Ascending aorta (tissue), 2 donors: Measurements from ENCODE around the gene CDCA3. TPM values are rescaled to one million over a fixed set of nuclear protein-coding genes. Genes with fewer than 3 reads are reported as not detected.

Experiments used
- DNase-seq, 2 donors: peaks; one replicate each; pipeline ENCODE4 v3.0.0-alpha.2; 2019; ENCODE audit warnings: low spot score in 2 of 2
- H3K27ac ChIP-seq, 2 donors: fragments of 200-600 bp; sonication (generic); one replicate each; pipeline ENCODE4 v1.5.1; 2016 to 2017; ENCODE audit warnings: mild to moderate bottlenecking in 1 of 2
- H3K27me3 ChIP-seq: fragments of 200-600 bp; sonication (generic); one replicate; pipeline ENCODE4 v1.5.1; 2017
- H3K36me3 ChIP-seq, 2 donors: fragments of 200-600 bp; sonication (generic); one replicate each; pipeline ENCODE4 v1.5.1; 2016
- H3K4me1 ChIP-seq, 2 donors: fragments of 200-600 bp; sonication (generic); one replicate each; pipeline ENCODE4 v1.5.1; 2016 to 2017; ENCODE audit warnings: mild to moderate bottlenecking in 1 of 2
- H3K4me3 ChIP-seq, 2 donors: fragments of 200-600 bp; sonication (generic); one replicate each; pipeline ENCODE4 v1.5.1; 2016 to 2017; ENCODE audit warnings: mild to moderate bottlenecking in 1 of 2
- H3K9me3 ChIP-seq, 2 donors: fragments of 200-600 bp; sonication (generic); one replicate each; pipeline ENCODE4 v1.5.1; 2016
- CTCF ChIP-seq, 3 experiments: fragments of 200-600 bp in 2 of 3; fragments of 450-650 bp in 1 of 3; sonication (generic) in 2 of 3; IDR thresholded peaks; one replicate each; pipeline ENCODE4 v1.5.1; 2016 to 2019; ENCODE audit warnings: antibody characterized with exemption in 3 of 3, mild to moderate bottlenecking in 1 of 3, moderate library complexity in 1 of 3
- intact Hi-C: fragments of 100-400 bp; cut with DNase I; formaldehyde crosslinking; loops from one replicate; pipeline ENCODE4 v1.15.1; 2023
- total RNA-seq: library from RNA; depleted of rRNA; stranded (reverse); fragments of >200 nt; gene quantifications from one replicate; pipeline ENCODE4 v1.1.0, GENCODE V29; 2016

The CDCA3 gene
- total RNA-seq, 1 donor from 2014 or later = not detected

GRCh38 chr12:6830999-6831398 lies 20.1 kb downstream of the CDCA3 start:
- intact Hi-C loops = no loop called here
- TF ChIP-seq CTCF (IDR thresholded peaks at IDR 0.05) = no peak
- H3K36me3 ChIP-seq = peaks cover 10 to 30% of the 10 kb centered on the region in 2 donors

GRCh38 chr12:6830286-6830890 lies 20.7 kb downstream of the CDCA3 start:
- intact Hi-C loops = no loop called here
- Histone ChIP-seq H3K4me1 (peaks cover 0 to 11% of the 10 kb centered on the region in 2 donors), H3K4me3 (peak overlapping the region in 1 of 2 donors; percentile 74), H3K27me3 (no peaks in the 10 kb centered on the region), H3K9me3 (no peaks in the 10 kb centered on the region), H3K27ac (peak overlapping the region; percentile 90), H3K36me3 (peaks cover 10 to 30% of the 10 kb centered on the region in 2 donors)
- TF ChIP-seq CTCF (IDR thresholded peaks at IDR 0.05) = no peak
- DNase-seq = peak in 1 of 2 donors; percentile 2

More at GRCh38 chr12:6830999-6831398, 20.1 kb downstream of the CDCA3 start:
- no peaks in the 10 kb centered on the region for H3K9me3 ChIP-seq
- peaks cover 0 to 10% of the 10 kb centered on the region in 2 donors for H3K4me1 ChIP-seq
- H3K4me3 ChIP-seq = no peak overlapping the region
- no peaks in the 10 kb centered on the region for H3K27me3 ChIP-seq
- DNase-seq = no peak
- H3K27ac ChIP-seq = peak overlapping the region in 1 of 2 donors; percentile 11

GRCh38 chr12:6829536-6830220 lies 21.4 kb downstream of the CDCA3 start:
- TF ChIP-seq CTCF (IDR thresholded peaks at IDR 0.05) = no peak
- H3K9me3 ChIP-seq = no peaks in the 10 kb centered on the region
- intact Hi-C loops = loop anchor here (2.0 to 5.0 kb wide), 3 partner anchors 21 to 222 kb away; partner anchors contain the start of genes CDCA3, CHD4 and ZNF384
- peak overlapping the region; percentile 90 for H3K27ac ChIP-seq
- peaks cover 0 to 17% of the 10 kb centered on the region in 2 donors for H3K4me1 ChIP-seq
- peaks cover 10 to 27% of the 10 kb centered on the region in 2 donors for H3K36me3 ChIP-seq
- H3K4me3 ChIP-seq = peak overlapping the region; percentile 74 to 94
- DNase-seq = no peak
- no peaks in the 10 kb centered on the region for H3K27me3 ChIP-seq

- Histone ChIP-seq H3K27ac (peak overlapping the region; percentile 90), H3K36me3 (peaks cover 9 to 26% of the 10 kb centered on the region in 2 donors), H3K4me1 (peaks cover 0 to 17% of the 10 kb centered on the region in 2 donors), H3K4me3 (peak overlapping the region; percentile 74 to 94), H3K9me3 (no peaks in the 10 kb centered on the region), H3K27me3 (peaks cover 3% of the 10 kb centered on the region)
- DNase-seq = no peak
- TF ChIP-seq CTCF (IDR thresholded peaks at IDR 0.05) = no peak
- intact Hi-C loops = loop anchor here (2.0 to 5.0 kb wide), 3 partner anchors 22 to 222 kb away; partner anchors contain the start of genes CDCA3, CHD4 and ZNF384
These were observed 22.1 kb downstream of the CDCA3 start for GRCh38 chr12:6828781-6829535.

- TF ChIP-seq CTCF (IDR thresholded peaks at IDR 0.05) = peak in 1 of 3 experiments; percentile 23
- Histone ChIP-seq H3K4me1 (peaks cover 0 to 17% of the 10 kb centered on the region in 2 donors), H3K27ac (peak within 1 kb of the TSS; percentile 90), H3K4me3 (peak within 1 kb of the TSS; percentile 74 to 94), H3K36me3 (peaks cover 5 to 19% of the 10 kb centered on the region in 2 donors), H3K27me3 (peaks cover 7% of the 10 kb centered on the region), H3K9me3 (no peaks in the 10 kb centered on the region)
- intact Hi-C loops = loop anchor here (2.0 to 5.0 kb wide), 3 partner anchors 23 to 221 kb away; partner anchors contain the start of genes CDCA3, CHD4 and ZNF384
- no peak for DNase-seq
These were observed 22.9 kb downstream of the CDCA3 start, which contains the start of gene P3H3 for GRCh38 chr12:6827982-6828780. P3H3 (plus strand) TSS chr12:6828407; CDS start chr12:6828441, 34 bp downstream.
